SK-N-SH treated with all-trans-retinoic acid at 6 μM for 48 hours (cell line): Measurements from ENCODE around the gene ALPG.

ENCODE experiments used
- OSR1 ChIP-seq: fragments of 250-450 bp; sonication (Bioruptor Pico); IDR thresholded peaks from 2 replicates; pipeline ENCODE4 v1.8.0; 2022; ENCODE audit warnings: moderate library complexity, mild to moderate bottlenecking, inconsistent platforms
- ZC3H10 ChIP-seq: fragments of 250-450 bp; sonication (Bioruptor Pico); IDR thresholded peaks from 2 replicates; pipeline ENCODE4 v1.5.1; 2021; ENCODE audit warnings: mild to moderate bottlenecking, moderate library complexity
- ZNF8 ChIP-seq: fragments of 450-650 bp; formaldehyde crosslinking; IDR thresholded peaks from 2 replicates; pipeline ENCODE4 v1.5.0; 2020; ENCODE audit warnings: mild to moderate bottlenecking, moderate library complexity
- TF ChIP-seq, protein P1 (sequence below): fragments of 250-450 bp; sonication (Bioruptor Pico); IDR thresholded peaks from 2 replicates; pipeline ENCODE4 v1.8.0; 2020; ENCODE audit warnings: mild to moderate bottlenecking, moderate library complexity, borderline replicate concordance

DNA sequence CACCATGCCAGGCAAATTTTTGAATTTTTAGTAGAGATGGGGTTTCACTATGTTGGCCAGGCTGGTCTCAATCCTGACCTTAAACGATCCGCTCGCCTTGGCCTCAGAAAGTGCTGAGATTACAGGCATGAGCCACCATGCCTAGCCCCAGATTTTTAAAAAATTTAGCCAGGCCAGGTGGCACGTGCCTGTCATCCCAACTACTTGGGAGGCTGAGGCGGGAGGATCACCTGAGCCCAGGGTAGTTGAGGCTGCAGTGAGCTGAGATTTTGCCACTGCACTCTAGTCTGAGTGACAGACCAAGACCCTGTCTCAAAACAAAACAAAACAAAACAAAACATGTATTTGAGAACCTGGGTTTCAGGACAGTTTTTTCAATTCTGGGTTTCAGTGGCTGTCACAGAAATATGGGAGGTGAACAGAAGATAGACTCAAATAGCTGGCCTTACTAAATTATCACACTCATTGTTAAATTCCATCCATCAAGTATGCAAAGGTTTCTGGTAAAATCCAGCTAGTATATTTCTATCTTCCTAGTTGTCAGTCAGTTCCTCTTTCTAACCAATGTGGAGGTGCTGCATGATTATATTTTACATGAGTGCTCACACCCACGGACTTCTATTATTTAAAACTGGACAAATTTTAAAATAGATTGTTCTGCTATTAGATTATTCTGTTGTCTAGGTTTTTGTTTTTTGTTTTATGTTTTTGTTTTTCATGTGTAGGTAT is 5.4 kb downstream of the ALPG start:
- TF ChIP-seq ZC3H10 (CRISPR knock-in tag) (no peak), ZNF8 (no peak), OSR1 (CRISPR knock-in tag) (no peak)
- TF ChIP-seq, protein P1, sequence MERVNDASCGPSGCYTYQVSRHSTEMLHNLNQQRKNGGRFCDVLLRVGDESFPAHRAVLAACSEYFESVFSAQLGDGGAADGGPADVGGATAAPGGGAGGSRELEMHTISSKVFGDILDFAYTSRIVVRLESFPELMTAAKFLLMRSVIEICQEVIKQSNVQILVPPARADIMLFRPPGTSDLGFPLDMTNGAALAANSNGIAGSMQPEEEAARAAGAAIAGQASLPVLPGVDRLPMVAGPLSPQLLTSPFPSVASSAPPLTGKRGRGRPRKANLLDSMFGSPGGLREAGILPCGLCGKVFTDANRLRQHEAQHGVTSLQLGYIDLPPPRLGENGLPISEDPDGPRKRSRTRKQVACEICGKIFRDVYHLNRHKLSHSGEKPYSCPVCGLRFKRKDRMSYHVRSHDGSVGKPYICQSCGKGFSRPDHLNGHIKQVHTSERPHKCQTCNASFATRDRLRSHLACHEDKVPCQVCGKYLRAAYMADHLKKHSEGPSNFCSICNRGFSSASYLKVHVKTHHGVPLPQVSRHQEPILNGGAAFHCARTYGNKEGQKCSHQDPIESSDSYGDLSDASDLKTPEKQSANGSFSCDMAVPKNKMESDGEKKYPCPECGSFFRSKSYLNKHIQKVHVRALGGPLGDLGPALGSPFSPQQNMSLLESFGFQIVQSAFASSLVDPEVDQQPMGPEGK (CRISPR knock-in tag) = no peak
